EH (cell line): ENCODE results near the gene CLECL1.
"Not testable (repeated sequence)": the region's sequence is repeated elsewhere in the genome, so short reads cannot be mapped to it uniquely, and the experiment has no call there.

Experiments
- DNase-seq: peaks from one replicate; pipeline ENCODE4 v3.0.0-alpha.2; 2015; ENCODE audit warnings: low read depth

Gene CLECL1

GRCh38 chr12:9719790-9720189 is 13.1 kb downstream of the CLECL1 start:
- no peak for DNase-seq

DNA sequence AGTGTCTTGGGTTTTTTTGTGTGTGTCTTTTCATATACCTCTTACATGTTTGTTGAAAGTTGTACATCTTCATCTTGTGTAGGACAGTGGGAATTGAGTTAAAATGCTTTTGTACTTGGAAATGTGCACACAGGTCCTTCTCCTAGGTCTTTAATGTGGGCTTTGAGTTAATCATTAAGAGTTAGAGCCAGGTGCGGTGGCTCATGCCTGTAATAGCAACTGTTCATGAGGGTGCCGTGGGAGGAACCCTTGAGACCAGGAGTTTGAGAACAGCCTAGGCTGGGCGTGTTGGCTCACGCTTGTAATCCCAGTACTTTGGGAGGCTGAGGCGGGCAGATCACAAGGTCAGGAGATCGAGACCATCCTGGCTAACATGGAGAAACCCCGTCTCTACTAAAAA is 13.9 kb downstream of the CLECL1 start:
- no peak for DNase-seq

DNA sequence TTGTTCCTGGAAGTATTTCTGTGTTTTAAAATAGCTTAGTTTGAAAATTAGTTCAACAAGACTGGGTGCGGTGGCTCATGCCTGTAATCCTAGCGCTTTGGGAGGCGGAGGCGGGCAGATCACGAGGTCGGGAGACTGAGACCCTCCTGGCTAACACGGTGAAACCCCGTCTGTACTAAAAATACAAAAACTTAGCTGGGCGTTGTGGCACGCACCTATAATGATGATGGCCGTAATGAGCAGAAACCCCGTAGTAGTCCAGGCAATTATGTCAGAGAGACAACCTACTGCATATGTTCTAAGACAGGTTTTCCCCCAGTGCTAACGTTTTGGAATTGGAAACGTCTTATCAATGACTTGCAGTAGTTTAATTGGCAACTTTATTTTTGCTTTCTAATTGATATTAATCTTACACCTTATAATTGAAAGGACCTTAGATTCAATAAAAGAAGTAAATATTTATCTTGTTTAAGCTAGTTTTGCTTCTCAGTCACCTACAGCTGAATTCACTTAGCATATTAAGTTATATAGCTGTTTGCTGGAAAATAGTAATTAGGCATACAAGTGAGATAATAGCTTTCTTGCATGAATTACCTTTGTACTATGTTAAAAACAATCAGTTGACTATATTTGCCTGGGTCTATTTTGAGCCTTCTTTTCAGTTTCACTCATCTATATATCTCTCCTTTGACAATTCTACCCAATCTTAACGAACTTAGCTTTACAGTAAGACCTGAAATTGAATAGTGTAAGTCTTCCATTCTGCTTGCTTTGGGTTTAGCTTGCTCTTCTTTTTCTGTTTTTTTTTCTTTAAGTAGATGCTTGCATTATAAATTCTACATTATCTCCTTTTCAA is 15.6 kb downstream of the CLECL1 start:
- no peak for DNase-seq

GRCh38 chr12:9713032-9713558 is 19.8 kb downstream of the CLECL1 start:
- not testable (repeated sequence) for DNase-seq

DNA sequence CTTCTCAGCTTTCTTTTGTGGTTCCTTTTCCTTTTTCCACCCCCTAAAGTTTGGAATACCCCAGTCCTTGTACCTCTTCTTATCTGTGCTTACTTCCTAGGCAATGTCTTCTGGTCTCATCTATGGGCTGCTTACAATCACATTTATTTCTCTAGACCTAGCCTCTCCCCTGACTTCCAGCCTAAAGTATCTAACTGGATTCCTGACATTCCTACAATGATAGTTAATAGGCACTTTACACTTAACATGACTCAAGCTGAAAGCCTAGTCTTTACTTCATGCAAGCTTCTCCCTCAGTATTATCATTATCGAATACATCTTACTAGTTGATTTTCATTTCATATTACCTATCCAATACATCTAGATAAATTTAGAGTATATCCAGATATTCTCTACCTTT is 21.2 kb downstream of the CLECL1 start:
- peak; percentile 53 for DNase-seq

DNA sequence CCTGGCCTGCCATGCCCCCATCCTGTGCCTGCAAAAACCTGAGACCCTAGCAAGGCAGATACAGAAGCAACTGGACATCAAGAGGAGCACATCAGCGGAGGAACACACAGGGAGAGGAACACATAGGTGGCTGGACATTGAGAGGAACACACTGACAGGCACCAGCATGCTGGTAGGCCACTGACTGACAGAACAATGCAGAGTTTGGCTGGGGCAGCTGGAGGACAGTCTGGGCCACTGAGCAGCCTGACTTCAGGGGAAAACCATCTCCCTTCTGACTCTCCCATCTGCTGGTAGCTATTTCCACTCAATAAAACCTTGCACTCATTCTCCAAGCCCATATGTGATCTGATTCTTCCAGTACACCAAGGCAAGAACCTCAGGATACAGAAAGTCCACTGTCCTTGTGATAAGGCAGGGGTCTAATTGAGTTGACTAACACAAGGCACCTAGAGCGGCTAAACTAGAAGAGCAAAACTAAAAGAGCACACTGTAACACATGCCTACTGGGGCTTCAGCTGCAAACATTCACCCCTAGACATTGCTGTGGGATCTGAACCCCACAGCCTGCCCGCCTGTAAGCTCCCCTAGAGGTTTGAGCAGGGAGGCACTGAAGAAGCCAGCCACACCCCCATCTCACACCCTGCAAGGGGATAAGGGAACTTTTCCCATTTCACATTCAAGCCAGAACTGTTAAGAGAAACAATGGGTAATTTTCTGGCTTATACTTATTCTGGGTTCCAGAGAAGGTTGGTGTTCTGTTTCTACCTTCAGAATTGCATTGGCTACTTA is 22.1 kb downstream of the CLECL1 start:
- no peak for DNase-seq

DNA sequence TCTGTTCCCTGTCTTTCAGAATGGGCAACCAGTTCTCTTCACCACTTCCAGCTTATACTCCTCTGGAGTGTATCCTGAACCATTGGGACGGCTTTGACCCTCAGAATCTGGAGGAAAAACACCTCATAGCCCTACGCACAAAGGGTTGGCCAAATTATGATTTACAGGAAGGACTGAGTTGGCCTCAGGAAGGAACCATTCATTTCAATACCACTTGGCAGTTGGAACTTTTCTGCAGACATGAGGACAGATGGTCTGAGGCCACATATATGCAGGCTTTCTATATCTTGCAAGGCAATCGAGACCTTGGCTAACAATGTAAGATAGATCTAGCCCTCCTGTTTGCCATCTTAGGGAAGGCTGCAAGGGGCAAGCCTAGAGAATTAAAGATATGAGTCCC is 24.0 kb downstream of the CLECL1 start:
- no peak for DNase-seq

DNA sequence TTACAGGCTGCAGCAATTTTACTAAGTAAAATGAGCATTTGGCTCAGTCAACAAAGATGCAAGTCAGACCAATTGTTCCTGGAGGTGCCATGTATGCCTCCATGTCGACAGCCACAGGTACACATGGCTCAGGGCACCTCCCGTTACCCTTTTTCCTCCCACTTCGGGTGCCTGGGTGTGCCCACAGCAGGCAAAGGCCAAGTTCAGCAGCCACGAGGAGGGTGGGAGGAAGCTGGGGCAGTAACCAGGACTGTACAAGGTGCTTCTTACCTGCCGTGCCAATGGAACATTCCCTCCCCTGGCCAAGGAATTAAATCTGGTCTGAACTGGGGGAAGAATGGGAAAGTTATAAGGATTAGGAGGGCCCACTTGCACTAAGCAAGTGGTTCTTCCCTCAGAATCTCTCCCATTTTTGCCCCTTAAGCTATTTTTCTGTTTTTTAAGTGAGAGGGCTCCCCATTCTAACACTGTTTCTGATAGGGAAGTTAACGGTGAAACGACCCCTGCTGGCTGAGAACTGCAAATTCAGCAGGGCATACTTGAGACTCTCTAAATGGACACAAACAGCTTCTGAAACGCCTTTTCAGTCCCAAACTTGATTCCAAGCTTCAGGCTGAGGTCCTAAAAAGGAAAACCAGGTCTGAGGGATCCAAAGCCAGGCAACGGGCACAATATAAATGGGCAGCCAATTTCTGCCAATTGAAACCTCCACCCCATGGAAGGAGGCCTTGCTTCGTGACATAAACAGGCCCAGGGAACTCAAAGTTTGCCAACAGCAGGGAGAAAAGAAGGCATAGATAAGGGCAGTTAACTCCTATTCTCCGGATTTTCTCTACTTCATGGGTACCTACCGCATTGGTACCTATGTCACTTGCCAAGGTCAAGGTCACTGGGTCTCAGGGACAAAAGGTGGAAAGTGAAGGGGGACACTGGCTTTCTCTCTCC is 24.8 kb downstream of the CLECL1 start:
- peak; percentile 67 for DNase-seq

DNA sequence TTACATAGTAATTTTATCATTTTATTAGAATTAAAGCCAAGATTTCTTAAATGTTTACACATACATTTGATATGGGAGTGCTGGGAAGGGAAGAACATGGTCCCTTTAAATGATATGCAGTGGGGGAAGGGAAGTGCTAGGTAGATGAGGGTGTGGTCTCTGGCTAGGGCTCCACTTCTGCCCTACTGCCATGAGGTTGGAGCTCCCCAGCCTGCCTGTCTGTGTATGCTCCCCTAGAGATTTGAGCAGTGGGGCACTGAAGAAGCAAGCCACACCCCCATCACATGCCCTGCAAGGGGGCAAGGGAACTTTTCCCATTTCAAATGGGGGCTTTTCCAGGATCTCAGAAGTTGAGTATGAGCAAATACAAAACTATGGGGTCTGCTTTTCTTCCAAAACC is 25.5 kb downstream of the CLECL1 start:
- DNase-seq: no peak

GRCh38 chr12:9706086-9706685 is 26.7 kb downstream of the CLECL1 start:
- no peak for DNase-seq

DNA sequence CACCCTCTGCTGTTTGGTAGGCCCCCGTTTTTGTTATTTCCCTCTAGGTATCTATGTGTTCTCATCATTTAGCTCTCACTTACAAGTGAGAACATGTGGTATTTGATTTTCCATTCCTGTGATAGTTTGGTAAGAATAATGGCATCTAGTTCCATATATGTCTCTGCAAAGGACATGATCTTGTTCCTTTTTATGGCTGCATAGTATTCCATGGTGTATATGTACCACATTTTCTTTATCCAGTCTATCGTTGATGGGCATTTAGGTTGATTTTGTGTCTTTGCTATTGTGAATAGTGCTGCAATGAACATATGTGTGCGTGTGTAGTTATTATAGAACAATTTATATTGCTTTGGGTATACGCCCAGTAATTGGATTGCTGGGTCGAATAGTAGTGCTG is 28.3 kb downstream of the CLECL1 start:
- not testable (repeated sequence) for DNase-seq

DNA sequence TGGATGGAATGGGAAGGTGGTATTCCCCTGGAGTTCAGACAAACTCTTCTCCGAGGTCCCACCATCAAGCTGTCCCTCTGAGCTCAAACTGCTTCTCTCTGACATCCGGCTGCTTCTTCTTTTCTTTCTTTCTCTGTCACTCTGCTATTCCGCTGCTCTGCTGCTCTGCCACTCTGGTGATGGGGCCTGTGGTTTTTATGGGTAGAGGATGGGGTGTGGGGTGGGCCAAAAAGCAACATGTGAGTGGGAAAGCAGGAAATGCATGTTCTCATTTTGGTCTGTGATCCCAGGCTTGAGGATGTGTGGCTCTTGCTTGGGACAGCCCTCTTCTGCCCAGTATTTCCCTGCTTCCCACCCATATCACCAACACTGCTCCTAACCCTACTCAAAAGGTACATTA is 30.6 kb downstream of the CLECL1 start:
- no peak for DNase-seq

DNA sequence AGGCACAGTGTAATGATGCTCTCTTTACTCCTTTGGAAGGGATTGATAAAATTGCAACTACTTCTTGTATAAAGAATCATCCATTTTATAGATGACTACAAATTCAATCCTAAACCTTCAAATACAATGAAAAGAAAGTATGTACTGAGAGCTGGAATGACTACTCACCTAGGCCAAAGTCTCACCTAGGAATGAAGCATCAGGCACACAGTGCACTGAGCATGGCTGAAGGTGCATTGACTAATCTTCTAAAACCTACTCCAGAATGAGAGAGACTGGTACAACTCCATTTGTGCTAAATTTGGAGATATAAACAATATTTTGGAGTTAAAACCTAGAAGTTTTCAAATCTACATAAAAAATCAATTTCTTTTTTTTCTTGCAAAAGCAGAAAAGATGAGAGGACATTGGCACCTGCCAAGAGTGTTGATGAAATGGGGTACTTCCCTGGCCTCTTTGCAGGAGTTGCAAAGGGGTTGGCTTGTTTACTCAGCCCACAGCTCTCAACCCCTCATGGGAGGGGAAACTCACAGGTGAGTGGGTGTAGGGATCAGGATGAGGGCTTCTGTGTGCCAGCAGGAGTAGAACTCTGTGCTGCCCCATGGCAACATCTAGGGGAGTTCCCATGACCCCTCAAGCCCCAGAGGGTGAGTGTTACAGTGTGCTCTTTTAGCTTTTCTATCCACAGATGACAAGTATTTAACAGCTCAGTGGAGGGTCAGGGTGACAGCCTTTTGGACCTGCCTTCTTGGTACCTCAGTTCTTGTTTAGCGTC is 31.3 kb downstream of the CLECL1 start:
- no peak for DNase-seq

DNA sequence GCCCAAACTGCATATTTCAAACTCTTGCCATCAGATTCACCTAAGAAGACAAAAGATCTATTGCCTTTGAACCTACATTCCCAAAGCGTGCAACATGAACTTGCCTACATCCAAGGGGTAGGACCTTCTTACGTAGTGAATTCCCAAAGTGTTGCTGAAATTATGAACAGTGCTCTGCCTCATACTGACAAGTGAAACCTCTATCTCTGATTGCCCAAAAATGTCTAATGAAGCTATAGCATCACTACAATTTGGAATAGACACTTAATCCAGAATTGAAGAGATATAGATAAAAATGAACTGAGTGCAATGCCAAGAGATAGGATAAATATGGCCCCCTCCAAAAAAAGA is 32.3 kb downstream of the CLECL1 start:
- no peak for DNase-seq

GRCh38 chr12:9699898-9700605 is 32.8 kb downstream of the CLECL1 start:
- DNase-seq: peak; percentile 24

GRCh38 chr12:9699269-9699897 is 33.5 kb downstream of the CLECL1 start:
- no peak for DNase-seq

DNA sequence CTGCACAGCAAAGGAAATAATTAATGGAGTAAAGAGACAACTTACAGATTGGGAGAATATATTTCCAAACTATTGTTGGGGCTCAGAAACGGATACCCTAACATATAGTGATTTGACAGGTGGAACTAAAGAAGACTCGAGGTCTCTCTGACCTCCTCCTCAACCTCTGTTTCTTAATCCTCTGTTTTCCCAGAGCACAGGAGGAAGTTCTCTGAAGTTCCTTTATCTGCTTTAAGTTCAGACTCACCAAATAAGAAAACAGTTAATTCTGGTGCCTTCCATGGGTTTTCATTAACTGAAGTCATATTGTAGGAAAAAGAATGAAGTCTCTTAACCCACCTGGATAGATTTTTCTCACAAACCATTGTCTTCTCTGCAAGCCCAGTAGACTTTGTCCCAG is 34.2 kb downstream of the CLECL1 start:
- DNase-seq: no peak

GRCh38 chr12:9697619-9698018 is 35.3 kb downstream of the CLECL1 start:
- no peak for DNase-seq

DNA sequence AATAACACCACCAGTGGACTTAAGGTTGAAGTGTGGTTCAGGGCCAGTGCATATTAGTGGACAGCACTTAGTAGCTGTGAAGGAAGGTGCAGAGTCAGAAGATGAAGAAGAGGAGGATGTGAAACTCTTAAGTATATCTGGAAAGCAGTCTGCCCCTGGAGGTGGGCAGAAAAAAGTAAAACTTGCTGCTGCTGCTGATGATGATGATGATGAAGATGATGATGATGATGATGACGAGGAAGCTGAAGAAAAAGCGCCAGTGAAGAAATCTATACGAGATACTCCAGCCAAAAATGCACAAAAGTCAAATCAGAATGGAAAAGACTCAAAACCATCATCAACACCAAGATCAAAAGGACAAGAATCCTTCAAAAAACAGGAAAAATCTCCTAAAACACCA is 37.2 kb downstream of the CLECL1 start:
- not testable (repeated sequence) for DNase-seq

- DNase-seq: not testable (repeated sequence)
These were observed 37.7 kb downstream of the CLECL1 start for GRCh38 chr12:9695150-9695549.
